Measurements from ENCODE around the gene PACS2. TPM values are rescaled to one million over a fixed set of nuclear protein-coding genes. Genes with fewer than 3 reads are reported as not detected.

Gene PACS2
- total and polyA plus RNA-seq, 4 donors, result 37.9 to 87.2 (median 71.0) TPM

- H3K9me3 ChIP-seq (ENCODE audit: control insufficient read depth in 4 of 4, insufficient read depth in 3 of 4, low read length in 3 of 4), result peaks cover 0 to 7% (median 2%) of the 10 kb centered on the region in 4 donors
- peaks cover 5 to 20% (median 14%) of the 10 kb centered on the region in 4 donors for H3K36me3 ChIP-seq (ENCODE audit: control insufficient read depth in 4 of 4, insufficient read depth in 4 of 4, low read length in 4 of 4)
- peak within 1 kb of the TSS in 1 of 2 donors; percentile 19 for H3K9ac ChIP-seq (ENCODE audit: insufficient read depth in 1 of 2, low read length in 2 of 2)
- 0 to 1% methylated on average over 55 to 77 of the region's 77 CpGs for WGBS, 2 donors
- H3K27ac ChIP-seq (ENCODE audit: low read depth in 1 of 2, low read length in 1 of 2), result peak within 1 kb of the TSS; percentile 81 to 95
- no peaks in the 10 kb centered on the region for H3K27me3 ChIP-seq (ENCODE audit: control insufficient read depth in 3 of 3, insufficient read depth in 3 of 3, low read length in 2 of 3)
- peak within 1 kb of the TSS; percentile 75 for H3K4me3 ChIP-seq
- peak; percentile 87 for ATAC-seq (ENCODE audit: insufficient read depth, low FRiP score)
- no peak for TF ChIP-seq CTCF (IDR thresholded peaks at IDR 0.05; ENCODE audit: control extremely low read depth, extremely low read depth)
- DNase-seq, result peak; percentile 92 to 94 (median 93)
- peaks cover 0 to 24% (median 7%) of the 10 kb centered on the region in 5 donors for H3K4me1 ChIP-seq (ENCODE audit: control insufficient read depth in 5 of 5, insufficient read depth in 5 of 5, low read length in 5 of 5)
Measured at GRCh38 chr14:105398044-105398725, 83.6 kb downstream of the PACS2 start, which contains the start of gene TEX22. Gene TEX22, plus strand, starts transcription at chr14:105398538. Its CDS starts 803 bp downstream, at chr14:105399341.

DNA sequence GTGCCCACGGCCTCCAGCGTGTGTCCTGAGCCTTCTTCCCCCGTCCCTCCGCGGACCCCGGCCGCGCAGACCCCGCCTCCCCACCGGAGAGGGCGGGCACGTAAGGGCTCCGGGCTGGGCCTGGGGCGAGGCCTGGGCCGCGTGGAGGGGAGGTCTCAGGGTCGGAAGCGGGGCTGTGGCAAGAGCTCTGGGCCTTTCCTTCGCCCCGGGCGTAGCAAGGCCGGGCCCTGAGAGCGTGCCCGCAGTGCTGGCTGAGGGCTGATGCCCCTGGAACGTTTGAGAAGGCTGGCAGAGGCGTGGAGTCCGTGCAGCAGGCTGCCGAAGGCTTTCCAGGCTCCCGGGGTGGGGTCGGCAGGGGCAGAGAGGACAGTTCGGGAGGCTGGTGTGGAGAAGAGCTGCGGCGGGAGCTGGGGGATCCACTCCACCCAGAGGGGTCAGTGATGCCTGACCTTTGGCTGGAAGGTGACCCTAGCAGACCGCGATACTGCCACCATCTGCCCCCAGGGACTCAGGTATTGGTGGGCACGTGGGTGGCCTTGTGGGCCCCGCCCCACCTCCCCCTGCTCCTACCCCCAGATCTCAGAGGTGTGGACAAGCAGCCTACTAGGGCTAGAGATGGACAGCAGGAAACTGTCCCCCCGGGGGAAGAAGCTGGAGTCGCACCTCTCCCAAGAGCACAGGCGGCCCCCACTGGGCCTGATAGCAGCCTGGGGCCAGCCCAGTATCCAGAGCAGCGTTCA lies 84.3 kb downstream of the PACS2 start:
- ATAC-seq (ENCODE audit: insufficient read depth, low FRiP score) (peak; percentile 36), DNase-seq (no peak)
- Histone ChIP-seq H3K9me3 (ENCODE audit: control insufficient read depth in 4 of 4, insufficient read depth in 3 of 4, low read length in 3 of 4) (peaks cover 0 to 7% (median 2%) of the 10 kb centered on the region in 4 donors), H3K9ac (ENCODE audit: insufficient read depth in 1 of 2, low read length in 2 of 2) (no peak overlapping the region), H3K27me3 (ENCODE audit: control insufficient read depth in 3 of 3, insufficient read depth in 3 of 3, low read length in 2 of 3) (no peaks in the 10 kb centered on the region), H3K4me3 (peak overlapping the region; percentile 75), H3K36me3 (ENCODE audit: control insufficient read depth in 4 of 4, insufficient read depth in 4 of 4, low read length in 4 of 4) (peaks cover 5 to 19% (median 14%) of the 10 kb centered on the region in 4 donors), H3K27ac (ENCODE audit: low read depth in 1 of 2, low read length in 1 of 2) (peak overlapping the region; percentile 81 to 95), H3K4me1 (ENCODE audit: control insufficient read depth in 5 of 5, insufficient read depth in 5 of 5, low read length in 5 of 5) (peaks cover 0 to 24% (median 7%) of the 10 kb centered on the region in 5 donors)
- TF ChIP-seq CTCF (IDR thresholded peaks at IDR 0.05; ENCODE audit: control extremely low read depth, extremely low read depth), result no peak
- 20 to 25% methylated on average over 41 of the region's 41 CpGs for WGBS, 2 donors

GRCh38 chr14:105399466-105399775 lies 84.9 kb downstream of the PACS2 start:
- H3K27ac ChIP-seq (ENCODE audit: low read depth in 1 of 2, low read length in 1 of 2), result peak overlapping the region in 1 of 2 donors; percentile 95
- no peak for TF ChIP-seq CTCF (IDR thresholded peaks at IDR 0.05; ENCODE audit: control extremely low read depth, extremely low read depth)

More at GRCh38 chr14:105399466-105399775, 84.9 kb downstream of the PACS2 start:
- H3K4me1 ChIP-seq (ENCODE audit: control insufficient read depth in 5 of 5, insufficient read depth in 5 of 5, low read length in 5 of 5), result peaks cover 0 to 24% (median 7%) of the 10 kb centered on the region in 5 donors
- DNase-seq (no peak), ATAC-seq (ENCODE audit: insufficient read depth, low FRiP score) (no peak)
- H3K27me3 ChIP-seq (ENCODE audit: control insufficient read depth in 3 of 3, insufficient read depth in 3 of 3, low read length in 2 of 3), result no peaks in the 10 kb centered on the region
- H3K9me3 ChIP-seq (ENCODE audit: control insufficient read depth in 4 of 4, insufficient read depth in 3 of 4, low read length in 3 of 4), result peaks cover 0 to 7% (median 2%) of the 10 kb centered on the region in 4 donors
- H3K9ac ChIP-seq (ENCODE audit: insufficient read depth in 1 of 2, low read length in 2 of 2), result no peak overlapping the region
- 78 to 86% methylated on average over 8 of the region's 8 CpGs for WGBS, 2 donors
- H3K4me3 ChIP-seq, result no peak overlapping the region
- H3K36me3 ChIP-seq (ENCODE audit: control insufficient read depth in 4 of 4, insufficient read depth in 4 of 4, low read length in 4 of 4), result peaks cover 5 to 19% (median 12%) of the 10 kb centered on the region in 4 donors
